Right lung (tissue), 5 donors: Measurements from ENCODE around the gene ERCC8. TPM values are rescaled to one million over a fixed set of nuclear protein-coding genes. Genes with fewer than 3 reads are reported as not detected.

Experiments used
- DNase-seq, 2 donors: peaks; one replicate each; pipeline ENCODE4 v3.0.0-alpha.2; 2013
- polyA plus RNA-seq, 5 donors: library from polyadenylated mRNA; unstranded; fragments of 120-200 nt; gene quantifications; one replicate each; pipeline versions ENCODE4 v1.2.1 to v1.2.3, GENCODE V29; 2013; ENCODE audit warnings: inconsistent platforms in 1 of 5, low replicate concordance in 1 of 5; ENCODE audit not compliant: insufficient read length in 5 of 5, insufficient read depth in 1 of 5

Gene ERCC8
- polyA plus RNA-seq, 5 donors, result 15.7 to 27.4 (median 24.9) TPM

DNA sequence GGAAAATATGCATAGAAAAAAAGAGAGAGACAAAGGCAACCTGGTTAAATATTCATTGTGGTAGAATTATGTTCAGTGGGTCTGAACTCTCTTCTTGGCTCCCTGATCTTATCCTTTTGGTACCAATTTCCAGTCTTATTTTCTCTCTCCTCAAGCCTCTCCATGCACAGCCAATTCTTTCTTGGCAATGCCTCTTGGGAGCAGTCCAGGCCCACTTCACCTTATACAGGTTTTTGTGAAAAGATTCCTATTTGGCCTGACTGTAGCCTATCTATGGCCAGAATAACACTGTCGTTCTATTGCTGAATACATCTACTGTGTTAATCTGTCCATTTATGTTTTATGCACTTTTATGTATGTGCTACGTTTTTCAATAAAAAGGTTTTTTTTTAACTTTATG, 103.5 kb downstream of the ERCC8 start:
- no peak for DNase-seq

DNA sequence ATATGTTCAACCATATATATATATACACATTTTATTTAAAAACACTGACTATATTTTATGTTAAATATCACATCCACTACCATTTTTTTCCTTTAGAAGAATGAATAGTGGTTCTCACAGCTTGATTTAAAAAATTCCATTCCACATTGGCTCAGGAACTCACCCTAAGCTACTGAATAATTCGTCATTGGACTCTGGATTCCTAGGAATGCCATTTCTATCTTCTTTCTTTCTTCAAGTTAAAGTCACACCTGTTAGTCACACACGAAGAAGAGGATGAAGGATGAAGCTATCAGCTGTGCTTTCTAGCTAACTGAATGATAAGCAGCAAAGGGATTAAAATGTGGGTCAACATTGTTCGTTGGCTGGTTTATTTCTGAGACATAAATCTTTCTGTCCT, 108.7 kb downstream of the ERCC8 start:
- DNase-seq, result no peak

DNA sequence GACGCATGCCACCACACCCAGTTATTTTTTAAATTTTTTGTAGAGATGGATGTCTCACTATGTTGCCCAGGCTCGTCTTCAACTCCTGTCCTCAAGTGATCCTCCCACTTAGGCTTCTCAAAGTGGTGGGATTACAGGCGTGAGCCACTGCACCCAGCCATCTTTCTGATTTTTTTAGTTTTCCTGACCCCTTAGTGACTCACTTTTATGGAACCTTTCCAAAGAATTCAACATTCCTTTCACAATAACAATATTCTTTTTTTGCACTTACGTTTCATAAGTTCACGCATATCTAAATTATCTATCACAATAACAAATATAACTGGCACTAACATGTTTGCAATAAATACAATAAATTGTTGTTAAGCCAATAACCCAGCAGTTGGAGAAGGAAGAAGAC, 109.3 kb downstream of the ERCC8 start:
- DNase-seq, result no peak

DNA sequence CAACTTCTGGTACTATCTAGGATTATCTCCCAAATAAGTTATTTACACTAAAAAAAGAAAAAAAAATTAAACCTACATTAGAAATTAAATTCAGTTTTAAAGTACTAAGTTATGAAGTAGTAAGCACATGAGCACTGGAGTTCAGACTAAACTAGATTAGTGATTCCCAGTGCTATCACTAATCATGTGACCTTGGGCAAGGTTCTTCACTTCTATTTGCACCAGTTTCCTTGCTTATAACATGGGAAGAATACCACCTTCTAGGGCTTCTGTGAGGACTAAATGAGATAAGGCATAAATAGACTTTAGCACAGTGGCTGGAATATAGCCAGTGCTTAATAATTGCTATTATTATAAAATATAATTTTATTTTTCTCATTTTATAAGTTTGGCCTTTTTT, 111.3 kb downstream of the ERCC8 start:
- DNase-seq, result no peak

DNA sequence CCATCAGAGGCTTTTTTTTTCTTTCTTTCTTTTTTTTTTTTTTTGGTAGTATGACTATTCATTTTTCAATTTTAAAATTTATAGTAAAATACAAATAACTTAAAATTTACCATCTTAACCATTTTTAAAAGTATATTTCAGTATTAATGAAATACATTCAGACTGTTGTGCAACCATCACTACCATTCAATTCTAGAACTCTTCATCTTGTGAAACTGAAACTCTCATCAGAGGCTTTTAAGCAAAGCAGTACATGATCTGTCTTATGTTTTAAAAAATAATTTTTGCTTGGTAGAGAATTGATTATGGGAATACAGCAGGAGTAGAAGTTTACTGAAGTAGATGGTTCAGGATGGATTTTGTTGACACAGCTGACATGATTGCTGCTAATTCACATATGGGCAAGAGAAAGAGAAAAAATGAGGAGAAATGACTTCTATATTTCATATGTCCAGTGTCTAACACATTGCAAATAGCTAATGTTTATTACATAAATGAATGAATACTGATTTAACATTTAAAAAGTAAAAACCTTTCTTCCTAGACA, 114.2 kb downstream of the ERCC8 start:
- DNase-seq, result no peak

DNA sequence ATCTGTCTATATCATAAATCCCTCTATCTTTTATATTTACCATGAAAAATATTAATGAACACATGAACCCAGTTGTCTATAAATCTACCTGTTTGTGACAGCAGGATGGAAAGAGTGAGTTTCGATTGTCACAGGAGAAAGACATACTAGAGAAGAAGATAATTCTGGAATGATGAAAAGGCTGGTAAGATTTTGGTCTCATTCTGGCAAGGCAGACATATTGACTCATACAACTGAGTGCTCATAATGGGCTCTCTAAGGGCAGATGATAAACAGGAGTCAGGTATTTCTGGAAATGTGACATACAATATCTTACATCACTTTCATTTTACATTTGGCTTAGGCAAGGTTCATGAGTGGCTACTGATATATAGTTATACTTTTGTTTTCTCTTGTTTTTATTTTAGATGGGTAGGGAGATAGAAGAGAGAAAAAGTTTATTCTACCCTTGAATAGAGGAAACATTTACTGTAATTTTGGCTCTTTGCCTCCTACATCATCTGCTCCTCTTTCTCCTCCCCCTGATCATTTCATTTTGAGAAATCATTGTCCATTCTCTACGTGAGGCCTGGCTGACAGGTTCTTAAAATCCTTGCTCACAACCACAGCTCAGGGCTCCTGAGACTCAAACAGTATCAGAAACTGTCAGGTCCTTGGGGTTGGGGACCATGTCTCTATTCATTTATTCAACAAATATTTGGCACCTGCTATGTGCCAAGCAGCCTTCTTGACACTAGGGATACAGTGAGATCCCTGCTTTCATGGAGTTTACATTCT, 115.2 kb downstream of the ERCC8 start:
- DNase-seq, result no peak

DNA sequence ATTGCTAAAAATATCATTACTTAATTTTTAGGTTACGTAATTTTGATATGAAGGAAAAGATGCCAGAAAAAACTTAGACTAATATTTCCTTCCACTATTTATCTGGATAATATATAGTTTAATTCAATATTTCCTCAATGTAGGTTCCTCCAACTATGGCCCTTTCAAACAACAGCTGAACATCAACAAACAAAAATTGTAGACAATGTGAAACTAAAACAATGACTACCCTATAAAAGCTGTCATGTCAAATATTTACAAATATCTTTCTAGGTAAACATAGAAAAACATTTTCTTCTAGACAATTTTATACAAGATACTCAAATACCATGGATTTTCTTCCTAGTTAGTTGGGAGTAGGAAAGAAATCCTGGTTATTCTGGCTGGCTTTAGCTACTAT, 117.7 kb downstream of the ERCC8 start:
- DNase-seq, result no peak

DNA sequence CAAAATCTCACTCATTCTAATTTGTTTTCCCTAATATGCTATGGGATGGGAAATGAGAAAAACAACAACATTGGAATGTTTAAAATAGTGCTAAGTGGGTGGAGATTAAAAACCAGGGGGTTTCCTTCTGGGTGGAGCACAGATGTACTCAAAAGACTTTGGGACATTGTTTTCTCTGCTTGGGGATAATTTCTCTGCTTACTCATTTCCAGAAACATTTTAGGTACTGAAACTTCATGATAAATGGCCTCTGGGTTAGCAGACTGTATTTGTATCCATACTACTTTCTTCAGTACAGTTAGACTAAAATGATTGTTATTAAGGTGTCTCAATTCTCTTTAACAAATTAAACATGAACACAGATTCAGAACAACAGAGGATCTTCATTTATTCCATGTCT, 118.2 kb downstream of the ERCC8 start:
- no peak for DNase-seq

Other genes starting within 250 kb of the ERCC8 start
- gene DEPDC1B, start 244.9 kb downstream of the ERCC8 start, polyA plus RNA-seq, result 10 to 100 TPM in 3 of 5 donors, 1 to 10 TPM in 2; 8.1 to 25.1 (median 14.9) TPM
- 1 to 10 TPM; 1.8 to 5.0 (median 3.9) TPM for gene ELOVL7, start 100.8 kb downstream of the ERCC8 start, polyA plus RNA-seq
- gene NDUFAF2, start 135 bp upstream of the ERCC8 start, polyA plus RNA-seq, result 10 to 100 TPM; 25.6 to 34.3 (median 32.3) TPM
- 10 to 100 TPM; 57.4 to 78.4 (median 72.0) TPM for gene SMIM15, start 217.4 kb upstream of the ERCC8 start, polyA plus RNA-seq